GM23338 (cell line): ENCODE measurements around the gene TAOK2.

Experiments used
- CTCF ChIP-seq, 2 experiments: fragments of 200-600 bp in 1 of 2; sonication (generic) in 1 of 2; conservative IDR thresholded peaks; 2 replicates each; pipeline versions ENCODE4 v1.5.1 to v1.6.1; 2016 to 2017; ENCODE audit warnings: antibody characterized with exemption in 2 of 2, low read depth in 2 of 2, mild to moderate bottlenecking in 2 of 2, moderate library complexity in 1 of 2
- EZH2 ChIP-seq: fragments of 200-600 bp; sonication (generic); IDR thresholded peaks from one replicate; pipeline ENCODE4 v1.8.0; 2017; ENCODE audit warnings: antibody characterized with exemption, mild to moderate bottlenecking, low read depth; ENCODE audit not compliant: unreplicated experiment
- POLR2AphosphoS5 ChIP-seq: IDR thresholded peaks from 2 replicates; pipeline ENCODE4 v1.6.1; 2016; ENCODE audit warnings: antibody characterized with exemption, low read depth
- TF ChIP-seq, protein P1 (sequence below): IDR thresholded peaks from one replicate; pipeline ENCODE4 v1.6.1; 2018; ENCODE audit warnings: antibody characterized with exemption; ENCODE audit not compliant: unreplicated experiment

DNA sequence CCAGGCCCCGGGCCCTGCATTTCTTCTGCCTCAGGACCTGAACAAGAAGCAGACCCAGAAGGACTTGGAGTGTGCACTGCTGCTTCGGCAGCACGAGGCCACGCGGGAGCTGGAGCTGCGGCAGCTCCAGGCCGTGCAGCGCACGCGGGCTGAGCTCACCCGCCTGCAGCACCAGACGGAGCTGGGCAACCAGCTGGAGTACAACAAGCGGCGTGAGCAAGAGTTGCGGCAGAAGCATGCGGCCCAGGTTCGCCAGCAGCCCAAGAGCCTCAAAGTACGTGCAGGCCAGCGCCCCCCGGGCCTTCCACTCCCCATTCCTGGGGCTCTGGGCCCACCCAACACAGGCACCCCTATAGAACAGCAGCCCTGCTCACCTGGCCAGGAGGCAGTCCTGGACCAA lies 12.6 kb downstream of the TAOK2 start:
- no peak for TF ChIP-seq CTCF (conservative IDR thresholded peaks at IDR 0.05; ENCODE audit: low read depth in 2 of 2)
- TF ChIP-seq EZH2 = no peak
- TF ChIP-seq, protein P1, sequence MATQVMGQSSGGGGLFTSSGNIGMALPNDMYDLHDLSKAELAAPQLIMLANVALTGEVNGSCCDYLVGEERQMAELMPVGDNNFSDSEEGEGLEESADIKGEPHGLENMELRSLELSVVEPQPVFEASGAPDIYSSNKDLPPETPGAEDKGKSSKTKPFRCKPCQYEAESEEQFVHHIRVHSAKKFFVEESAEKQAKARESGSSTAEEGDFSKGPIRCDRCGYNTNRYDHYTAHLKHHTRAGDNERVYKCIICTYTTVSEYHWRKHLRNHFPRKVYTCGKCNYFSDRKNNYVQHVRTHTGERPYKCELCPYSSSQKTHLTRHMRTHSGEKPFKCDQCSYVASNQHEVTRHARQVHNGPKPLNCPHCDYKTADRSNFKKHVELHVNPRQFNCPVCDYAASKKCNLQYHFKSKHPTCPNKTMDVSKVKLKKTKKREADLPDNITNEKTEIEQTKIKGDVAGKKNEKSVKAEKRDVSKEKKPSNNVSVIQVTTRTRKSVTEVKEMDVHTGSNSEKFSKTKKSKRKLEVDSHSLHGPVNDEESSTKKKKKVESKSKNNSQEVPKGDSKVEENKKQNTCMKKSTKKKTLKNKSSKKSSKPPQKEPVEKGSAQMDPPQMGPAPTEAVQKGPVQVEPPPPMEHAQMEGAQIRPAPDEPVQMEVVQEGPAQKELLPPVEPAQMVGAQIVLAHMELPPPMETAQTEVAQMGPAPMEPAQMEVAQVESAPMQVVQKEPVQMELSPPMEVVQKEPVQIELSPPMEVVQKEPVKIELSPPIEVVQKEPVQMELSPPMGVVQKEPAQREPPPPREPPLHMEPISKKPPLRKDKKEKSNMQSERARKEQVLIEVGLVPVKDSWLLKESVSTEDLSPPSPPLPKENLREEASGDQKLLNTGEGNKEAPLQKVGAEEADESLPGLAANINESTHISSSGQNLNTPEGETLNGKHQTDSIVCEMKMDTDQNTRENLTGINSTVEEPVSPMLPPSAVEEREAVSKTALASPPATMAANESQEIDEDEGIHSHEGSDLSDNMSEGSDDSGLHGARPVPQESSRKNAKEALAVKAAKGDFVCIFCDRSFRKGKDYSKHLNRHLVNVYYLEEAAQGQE = no peak
- no peak for TF ChIP-seq POLR2AphosphoS5
